Measurements from ENCODE around the gene MRPS34. TPM values are rescaled to one million over a fixed set of nuclear protein-coding genes. Genes with fewer than 3 reads are reported as not detected.

MRPS34 gene
- total RNA-seq, 1 donor from 2014 or later = 70.9 TPM

DNA sequence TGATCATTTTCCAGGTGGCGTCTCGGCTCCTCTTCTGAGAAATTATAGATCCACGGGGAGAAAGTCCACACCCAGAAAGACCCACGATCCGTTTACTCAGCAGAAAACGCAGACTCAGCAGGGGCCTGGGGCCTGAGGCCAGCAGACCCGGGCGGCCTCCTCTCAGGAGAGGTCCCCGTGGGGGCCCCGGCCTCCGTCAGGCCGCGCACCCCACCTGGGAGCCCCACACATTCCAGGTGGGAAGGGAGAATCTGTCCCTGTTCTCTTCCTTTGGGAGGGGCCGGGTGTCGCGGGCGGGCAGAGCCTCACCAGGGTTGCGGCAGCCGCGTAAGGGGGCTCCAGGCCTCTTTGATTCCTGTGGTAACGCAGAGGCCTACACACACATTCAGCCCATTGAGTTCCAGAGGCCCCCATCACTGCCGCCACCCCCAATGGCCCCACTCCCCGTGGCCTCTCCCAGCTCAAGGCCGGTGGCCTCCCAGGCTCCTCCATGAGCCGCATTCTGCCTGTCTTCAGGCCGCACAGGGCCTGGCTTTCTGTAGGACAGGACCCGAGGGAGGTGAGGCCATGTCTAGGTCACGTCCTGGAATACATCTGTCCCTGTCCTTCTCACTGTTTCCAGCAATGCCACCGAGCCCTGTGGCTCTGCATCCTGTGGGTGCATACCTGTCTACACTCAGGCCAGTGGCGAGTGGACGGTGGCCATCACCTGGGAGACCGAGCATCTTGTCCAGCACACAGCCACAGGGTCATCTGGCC is 22.2 kb upstream of the MRPS34 start:
- no peak overlapping the region for H3K4me3 Mint-ChIP-seq (ENCODE audit: unreplicated experiment)
- no peaks in the 10 kb centered on the region for H3K27me3 Mint-ChIP-seq (ENCODE audit: unreplicated experiment)
- no peak for DNase-seq (ENCODE audit: extremely low spot score, unreplicated experiment)
- H3K27ac Mint-ChIP-seq (ENCODE audit: unreplicated experiment) = no peak overlapping the region
- TF ChIP-seq, protein P1, sequence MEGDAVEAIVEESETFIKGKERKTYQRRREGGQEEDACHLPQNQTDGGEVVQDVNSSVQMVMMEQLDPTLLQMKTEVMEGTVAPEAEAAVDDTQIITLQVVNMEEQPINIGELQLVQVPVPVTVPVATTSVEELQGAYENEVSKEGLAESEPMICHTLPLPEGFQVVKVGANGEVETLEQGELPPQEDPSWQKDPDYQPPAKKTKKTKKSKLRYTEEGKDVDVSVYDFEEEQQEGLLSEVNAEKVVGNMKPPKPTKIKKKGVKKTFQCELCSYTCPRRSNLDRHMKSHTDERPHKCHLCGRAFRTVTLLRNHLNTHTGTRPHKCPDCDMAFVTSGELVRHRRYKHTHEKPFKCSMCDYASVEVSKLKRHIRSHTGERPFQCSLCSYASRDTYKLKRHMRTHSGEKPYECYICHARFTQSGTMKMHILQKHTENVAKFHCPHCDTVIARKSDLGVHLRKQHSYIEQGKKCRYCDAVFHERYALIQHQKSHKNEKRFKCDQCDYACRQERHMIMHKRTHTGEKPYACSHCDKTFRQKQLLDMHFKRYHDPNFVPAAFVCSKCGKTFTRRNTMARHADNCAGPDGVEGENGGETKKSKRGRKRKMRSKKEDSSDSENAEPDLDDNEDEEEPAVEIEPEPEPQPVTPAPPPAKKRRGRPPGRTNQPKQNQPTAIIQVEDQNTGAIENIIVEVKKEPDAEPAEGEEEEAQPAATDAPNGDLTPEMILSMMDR (IDR thresholded peaks at IDR 0.05) = no peak
- H3K9me3 Mint-ChIP-seq (ENCODE audit: unreplicated experiment) = peaks cover 4% of the 10 kb centered on the region
- peaks cover 4% of the 10 kb centered on the region for H3K36me3 Mint-ChIP-seq (ENCODE audit: unreplicated experiment)
- H3K4me1 Mint-ChIP-seq (ENCODE audit: unreplicated experiment) = no peaks in the 10 kb centered on the region

DNA sequence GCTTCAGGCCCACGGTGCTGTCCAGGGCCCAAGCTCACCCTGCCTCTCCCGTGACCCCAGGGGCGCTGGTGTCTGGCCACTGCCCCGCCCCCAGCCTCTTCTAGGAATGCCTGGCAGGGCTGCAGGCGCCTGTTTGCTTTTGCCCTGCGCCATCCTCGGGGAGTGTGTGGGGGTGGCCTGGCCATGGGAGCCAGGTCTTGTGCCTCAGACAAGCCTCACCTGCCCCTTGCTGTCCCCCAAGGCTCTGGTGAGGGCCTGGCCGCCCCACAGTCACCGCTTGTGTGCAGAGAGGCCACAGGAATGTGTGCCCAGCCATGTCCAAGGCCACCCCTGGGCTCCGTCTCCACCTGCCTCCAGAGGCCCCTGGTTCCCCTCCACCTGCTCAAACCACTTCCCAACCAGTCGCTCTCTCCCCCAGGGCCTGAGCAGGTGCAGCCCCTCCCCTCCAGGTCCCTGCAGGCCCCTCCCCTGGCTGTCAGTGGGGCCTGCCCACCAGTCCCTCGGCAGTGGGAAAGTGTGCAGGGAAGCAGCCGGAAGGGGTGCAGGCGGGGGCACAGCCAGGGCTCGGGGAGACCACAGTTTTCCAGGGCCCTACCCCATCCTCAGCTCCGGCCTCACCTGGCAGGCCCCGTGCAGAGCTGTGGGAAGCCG is 21.4 kb upstream of the MRPS34 start:
- peaks cover 4% of the 10 kb centered on the region for H3K9me3 Mint-ChIP-seq (ENCODE audit: unreplicated experiment)
- H3K4me1 Mint-ChIP-seq (ENCODE audit: unreplicated experiment) = no peaks in the 10 kb centered on the region
- H3K4me3 Mint-ChIP-seq (ENCODE audit: unreplicated experiment) = no peak overlapping the region
- H3K36me3 Mint-ChIP-seq (ENCODE audit: unreplicated experiment) = peaks cover 4% of the 10 kb centered on the region
- H3K27ac Mint-ChIP-seq (ENCODE audit: unreplicated experiment) = no peak overlapping the region
- no peaks in the 10 kb centered on the region for H3K27me3 Mint-ChIP-seq (ENCODE audit: unreplicated experiment)
- DNase-seq (ENCODE audit: extremely low spot score, unreplicated experiment) = no peak
- TF ChIP-seq, protein P1 (IDR thresholded peaks at IDR 0.05) = no peak

DNA sequence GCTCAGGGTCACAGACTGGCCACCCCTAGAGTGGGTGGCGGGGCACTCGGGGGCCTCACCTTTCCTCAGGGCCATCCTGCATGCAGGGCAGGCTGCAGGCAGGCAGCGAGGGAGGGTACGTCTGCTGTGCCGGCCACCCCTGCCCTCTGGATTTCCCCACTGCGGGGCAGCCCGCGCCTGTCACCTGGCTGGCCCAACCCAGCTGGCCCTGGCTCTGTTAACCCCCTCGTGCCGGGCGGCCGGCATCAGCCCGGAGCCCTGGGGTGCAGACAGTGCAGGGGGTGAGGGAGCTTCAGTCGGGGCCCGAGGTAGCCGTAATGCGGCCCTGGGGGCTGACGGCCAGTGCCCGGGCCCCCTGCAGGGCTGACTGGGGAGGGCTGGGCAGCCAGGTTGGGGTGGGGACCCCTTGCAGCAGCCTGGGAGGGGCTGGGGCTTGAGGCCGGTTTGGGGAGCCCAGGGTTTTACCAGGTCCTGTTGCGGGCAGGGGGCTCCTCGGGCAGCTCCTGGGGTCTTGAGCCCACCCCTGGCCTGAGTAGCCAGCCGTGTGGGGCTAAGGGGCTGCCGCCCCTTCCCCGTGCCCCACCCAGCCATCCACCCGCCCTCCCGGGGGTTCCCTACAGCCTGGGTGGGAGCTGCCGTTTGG is 20.8 kb upstream of the MRPS34 start, which contains the start of gene IGFALS:
Gene IGFALS, minus strand, starts transcription at position 128 of the 643 bp plus-strand sequence. Its CDS starts 53 bp downstream, at position 75.
- DNase-seq (ENCODE audit: extremely low spot score, unreplicated experiment) = peak; percentile 84
- Mint-ChIP-seq H3K36me3 (ENCODE audit: unreplicated experiment) (peaks cover 7% of the 10 kb centered on the region), H3K4me3 (ENCODE audit: unreplicated experiment) (no peak within 1 kb of the TSS), H3K27me3 (ENCODE audit: unreplicated experiment) (no peaks in the 10 kb centered on the region), H3K4me1 (ENCODE audit: unreplicated experiment) (no peaks in the 10 kb centered on the region), H3K9me3 (ENCODE audit: unreplicated experiment) (no peaks in the 10 kb centered on the region), H3K27ac (ENCODE audit: unreplicated experiment) (no peak within 1 kb of the TSS)
- TF ChIP-seq, protein P1 (IDR thresholded peaks at IDR 0.05) = no peak

DNA sequence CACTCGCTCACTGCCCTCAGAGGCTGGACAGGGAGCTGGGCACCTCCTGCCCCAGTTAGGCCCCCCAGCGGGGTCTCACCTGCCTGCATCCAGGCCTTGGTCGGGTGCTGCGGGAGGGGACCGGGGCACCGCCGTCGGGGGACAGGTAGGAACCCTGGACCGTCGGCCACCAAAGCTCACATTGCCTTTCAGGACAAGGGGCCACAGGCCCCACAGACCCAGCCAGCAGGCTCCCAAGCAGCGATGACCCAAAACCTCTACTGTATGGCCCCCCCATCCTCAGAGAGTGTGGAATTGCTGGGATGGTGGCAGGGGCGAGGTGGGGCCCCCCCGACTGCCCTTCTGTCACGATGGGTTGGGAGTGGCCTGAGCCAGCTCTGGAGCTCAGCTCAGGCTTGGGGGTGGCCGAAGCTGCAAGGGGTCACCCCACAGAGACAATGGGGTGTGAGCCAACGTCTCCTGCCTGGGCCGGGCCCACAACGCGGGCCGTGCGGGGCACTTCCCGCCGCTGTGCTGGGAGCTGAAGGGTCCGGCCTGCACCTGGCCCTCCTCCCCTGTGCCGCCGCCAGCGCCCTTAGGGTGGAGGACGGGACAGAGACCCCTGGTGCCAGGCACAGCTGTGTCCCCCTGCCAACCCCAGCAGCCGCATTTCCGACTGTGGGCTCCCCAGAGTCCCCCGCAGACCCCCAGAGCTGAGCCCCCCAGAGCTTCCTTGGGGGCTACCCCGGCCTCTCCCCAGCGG is 20.1 kb upstream of the MRPS34 start:
- Mint-ChIP-seq H3K36me3 (ENCODE audit: unreplicated experiment) (peaks cover 7% of the 10 kb centered on the region), H3K9me3 (ENCODE audit: unreplicated experiment) (no peaks in the 10 kb centered on the region), H3K4me3 (ENCODE audit: unreplicated experiment) (no peak overlapping the region), H3K27ac (ENCODE audit: unreplicated experiment) (no peak overlapping the region), H3K27me3 (ENCODE audit: unreplicated experiment) (no peaks in the 10 kb centered on the region), H3K4me1 (ENCODE audit: unreplicated experiment) (no peaks in the 10 kb centered on the region)
- TF ChIP-seq, protein P1 (IDR thresholded peaks at IDR 0.05) = no peak
- DNase-seq (ENCODE audit: extremely low spot score, unreplicated experiment) = peak; percentile 82
